Gastroesophageal sphincter (tissue), 4 donors: ENCODE results near the gene ZNRF3. TPM values are rescaled to one million over a fixed set of nuclear protein-coding genes. Genes with fewer than 3 reads are reported as not detected.

Experiments used
- ATAC-seq: fragments of 150-250 bp; one replicate; pipeline ENCODE4 v1.9.1; 2016; ENCODE audit warnings: mild to moderate bottlenecking, moderate library complexity
- H3K27ac ChIP-seq, 4 donors: fragments of 200-600 bp; sonication (generic) in 3 of 4; 1 replicate in 3 of 4; 2 replicates in 1 of 4; pipeline ENCODE4 v1.5.1; 2016 to 2019
- H3K27me3 ChIP-seq: fragments of 200-600 bp; sonication (generic); one replicate; pipeline ENCODE4 v1.5.1; 2019
- H3K36me3 ChIP-seq, 2 donors: fragments of 200-600 bp; sonication (generic); one replicate each; pipeline ENCODE4 v1.5.1; 2019; ENCODE audit warnings: control low read depth in 1 of 2
- H3K4me1 ChIP-seq, 3 donors: fragments of 200-600 bp; sonication (generic); 1 replicate in 2 of 3; 2 replicates in 1 of 3; pipeline ENCODE4 v1.5.1; 2016 to 2019; ENCODE audit warnings: control low read depth in 2 of 3
- H3K4me3 ChIP-seq, 2 donors: fragments of 200-600 bp; sonication (generic); one replicate each; pipeline ENCODE4 v1.5.1; 2019; ENCODE audit warnings: mild to moderate bottlenecking in 1 of 2, moderate library complexity in 1 of 2
- H3K9me3 ChIP-seq, 3 donors: fragments of 200-600 bp; sonication (generic); one replicate each; pipeline ENCODE4 v1.5.1; 2017 to 2019; ENCODE audit warnings: control low read depth in 2 of 3
- CTCF ChIP-seq, 4 experiments: fragments of 200-600 bp in 2 of 4; fragments of 450-650 bp in 2 of 4; sonication (generic) in 1 of 4; IDR thresholded peaks; one replicate each; pipeline ENCODE4 v1.5.1; 2017 to 2019; ENCODE audit warnings: antibody characterized with exemption in 4 of 4, mild to moderate bottlenecking in 2 of 4, moderate library complexity in 2 of 4
- EP300 ChIP-seq: sonication (generic); formaldehyde crosslinking; IDR thresholded peaks from one replicate; pipeline ENCODE4 v1.6.1; 2017; ENCODE audit warnings: antibody characterized with exemption, mild to moderate bottlenecking
- POLR2A ChIP-seq, 2 donors: fragments of 450-650 bp; IDR thresholded peaks; one replicate each; pipeline ENCODE4 v1.6.1; 2017; ENCODE audit warnings: antibody characterized with exemption in 2 of 2, mild to moderate bottlenecking in 2 of 2, moderate library complexity in 1 of 2
- POLR2AphosphoS5 ChIP-seq: sonication (generic); formaldehyde crosslinking; IDR thresholded peaks from one replicate; pipeline ENCODE4 v1.6.1; 2017; ENCODE audit warnings: antibody characterized with exemption
- WGBS, 2 donors: methylation state at CpG; one replicate each; pipeline ENCODE4 v1.1.5; 2018; ENCODE audit warnings: low coverage in 1 of 2; 5-methylcytosine and 5-hydroxymethylcytosine counted together
- total RNA-seq, 4 donors: library from RNA; depleted of rRNA; stranded (reverse); fragments of >200 nt; gene quantifications; one replicate each; pipeline ENCODE4 v1.1.0, GENCODE V29; 2016

ZNRF3 gene
- total RNA-seq, 4 donors from 2014 or later: 14.8 to 27.7 (median 19.8) TPM

- Histone ChIP-seq H3K9me3 (no peaks in the 10 kb centered on the region), H3K36me3 (no peaks in the 10 kb centered on the region), H3K27ac (no peak overlapping the region), H3K27me3 (no peaks in the 10 kb centered on the region), H3K4me3 (no peak overlapping the region), H3K4me1 (peaks cover 0 to 34% (median 10%) of the 10 kb centered on the region in 3 donors)
- no peak for TF ChIP-seq POLR2AphosphoS5
- TF ChIP-seq POLR2A (IDR thresholded peaks at IDR 0.05): no peak
- TF ChIP-seq CTCF (IDR thresholded peaks at IDR 0.05): no peak
- no peak for TF ChIP-seq EP300
- ATAC-seq: no peak
- WGBS, 2 donors: 84 to 90% methylated on average over 2 to 3 of the region's 3 CpGs
These were observed 143.2 kb downstream of the ZNRF3 start for GRCh38 chr22:29026579-29026978.

- Histone ChIP-seq H3K9me3 (no peaks in the 10 kb centered on the region), H3K27ac (no peak overlapping the region), H3K4me1 (peaks cover 4 to 50% (median 20%) of the 10 kb centered on the region in 3 donors), H3K36me3 (no peaks in the 10 kb centered on the region), H3K27me3 (no peaks in the 10 kb centered on the region), H3K4me3 (no peak overlapping the region)
- TF ChIP-seq POLR2AphosphoS5 (no peak), CTCF (IDR thresholded peaks at IDR 0.05) (no peak), EP300 (no peak), POLR2A (IDR thresholded peaks at IDR 0.05) (no peak)
- ATAC-seq: no peak
- WGBS, 2 donors: 84 to 88% methylated on average over 3 to 4 of the region's 4 CpGs
These were observed 145.1 kb downstream of the ZNRF3 start for GRCh38 chr22:29028468-29028867.

- H3K9me3 ChIP-seq: no peaks in the 10 kb centered on the region
- TF ChIP-seq EP300 (no peak), POLR2AphosphoS5 (no peak), POLR2A (IDR thresholded peaks at IDR 0.05) (no peak), CTCF (IDR thresholded peaks at IDR 0.05) (no peak)
- no peak overlapping the region for H3K4me3 ChIP-seq
- H3K27ac ChIP-seq: peak overlapping the region in 1 of 4 donors; percentile 80
- no peak for ATAC-seq
- H3K4me1 ChIP-seq: peaks cover 4 to 41% (median 20%) of the 10 kb centered on the region in 3 donors
- no peaks in the 10 kb centered on the region for H3K36me3 ChIP-seq
- 92 to 97% methylated on average over 5 to 9 of the region's 9 CpGs for WGBS, 2 donors
- H3K27me3 ChIP-seq: no peaks in the 10 kb centered on the region
These were observed 146.0 kb downstream of the ZNRF3 start for GRCh38 chr22:29029202-29030000.

GRCh38 chr22:29030016-29030617 is 146.7 kb downstream of the ZNRF3 start:
- peak overlapping the region; percentile 23 to 57 for H3K4me3 ChIP-seq
- H3K27ac ChIP-seq: peak overlapping the region; percentile 4 to 89 (median 80)
- no peak for ATAC-seq
- H3K27me3 ChIP-seq: no peaks in the 10 kb centered on the region
- no peak for TF ChIP-seq CTCF (IDR thresholded peaks at IDR 0.05)
- no peak for TF ChIP-seq POLR2A (IDR thresholded peaks at IDR 0.05)
- TF ChIP-seq EP300: no peak
- no peak for TF ChIP-seq POLR2AphosphoS5
- no peaks in the 10 kb centered on the region for H3K9me3 ChIP-seq
- H3K4me1 ChIP-seq: peaks cover 4 to 39% (median 20%) of the 10 kb centered on the region in 3 donors
- 39 to 48% methylated on average over 11 to 14 of the region's 20 CpGs for WGBS, 2 donors
- H3K36me3 ChIP-seq: no peaks in the 10 kb centered on the region
